Naive thymus-derived CD4-positive, alpha-beta T cell (primary cell): ENCODE results near the gene ZBTB20. TPM values are rescaled to one million over a fixed set of nuclear protein-coding genes. Genes with fewer than 3 reads are reported as not detected.

Experiments
- ATAC-seq: fragments of 150-1000 bp; cut with Tn5 transposase; 2 replicates; pipeline ENCODE4 v1.10.0; 2021; ENCODE audit warnings: mild to moderate bottlenecking, moderate library complexity
- CTCF ChIA-PET: fragments of 350-600 bp; sonication (Branson Sonifier 250); formaldehyde crosslinking; loops from one replicate; lab custom pipeline; 2021; ENCODE audit warnings: antibody characterized with exemption; lab: Charles Lee
- POLR2A ChIA-PET: fragments of 350-600 bp; sonication (Branson Sonifier 250); formaldehyde crosslinking; loops from one replicate; lab custom pipeline; 2021; ENCODE audit warnings: antibody characterized with exemption, inconsistent platforms; lab: Charles Lee
- DNase-seq, 9 donors: peaks; one replicate each; pipeline versions ENCODE4 v3.0.0 to v3.0.0-alpha.2; 2020 to 2022; ENCODE audit warnings: mixed read lengths in 1 of 9
- H3K27ac ChIP-seq: one replicate; pipeline ENCODE4 v1.7.0; 2013; ENCODE audit warnings: mild to moderate bottlenecking, low read depth, low read length, moderate library complexity
- H3K27me3 ChIP-seq, 2 donors: one replicate each; pipeline ENCODE4 v1.7.0; 2013; ENCODE audit warnings: low read length in 2 of 2, mild to moderate bottlenecking in 2 of 2, moderate library complexity in 2 of 2; ENCODE audit not compliant: control insufficient read depth in 2 of 2, insufficient read depth in 2 of 2
- H3K36me3 ChIP-seq, 3 experiments: 1 replicate in 2 of 3; 2 replicates in 1 of 3; pipeline ENCODE4 v1.7.0; 2013; ENCODE audit warnings: low read length in 3 of 3, mild to moderate bottlenecking in 3 of 3, moderate library complexity in 1 of 3; ENCODE audit not compliant: insufficient read depth in 3 of 3, control insufficient read depth in 2 of 3
- H3K4me1 ChIP-seq, 2 donors: one replicate each; pipeline ENCODE4 v1.7.0; 2013; ENCODE audit warnings: low read length in 2 of 2, mild to moderate bottlenecking in 2 of 2, moderate library complexity in 1 of 2; ENCODE audit not compliant: control insufficient read depth in 2 of 2, insufficient read depth in 2 of 2
- H3K4me3 ChIP-seq: 2 replicates; pipeline ENCODE4 v1.7.0; 2013; ENCODE audit warnings: mild to moderate bottlenecking, low read length
- H3K9me3 ChIP-seq, 3 experiments: 1 replicate in 2 of 3; 2 replicates in 1 of 3; pipeline ENCODE4 v1.7.0; 2013; ENCODE audit warnings: low read length in 3 of 3; ENCODE audit not compliant: control insufficient read depth in 2 of 3
- H3K27ac Mint-ChIP-seq, 9 donors: one replicate each; pipeline ENCODE4 v1.8.0; 2020 to 2022; ENCODE audit warnings: mixed read lengths in 9 of 9, mild to moderate bottlenecking in 8 of 9, moderate library complexity in 5 of 9, inconsistent platforms in 2 of 9
- H3K27me3 Mint-ChIP-seq, 5 donors: one replicate each; pipeline ENCODE4 v1.8.0; 2021 to 2022; ENCODE audit warnings: mixed read lengths in 5 of 5, mild to moderate bottlenecking in 1 of 5
- H3K36me3 Mint-ChIP-seq, 5 donors: one replicate each; pipeline ENCODE4 v1.8.0; 2020 to 2022; ENCODE audit warnings: mixed read lengths in 5 of 5, mild to moderate bottlenecking in 3 of 5, inconsistent platforms in 1 of 5
- H3K4me1 Mint-ChIP-seq, 7 donors: one replicate each; pipeline ENCODE4 v1.8.0; 2020 to 2022; ENCODE audit warnings: mixed read lengths in 7 of 7, mild to moderate bottlenecking in 3 of 7, inconsistent platforms in 1 of 7
- H3K4me3 Mint-ChIP-seq, 10 donors: one replicate each; pipeline ENCODE4 v1.8.0; 2020 to 2022; ENCODE audit warnings: mild to moderate bottlenecking in 10 of 10, mixed read lengths in 10 of 10, moderate library complexity in 6 of 10, inconsistent platforms in 2 of 10
- H3K9me3 Mint-ChIP-seq, 11 donors: one replicate each; pipeline ENCODE4 v1.8.0; 2020 to 2022; ENCODE audit warnings: mixed read lengths in 11 of 11, mild to moderate bottlenecking in 4 of 11, inconsistent platforms in 1 of 11, moderate library complexity in 1 of 11
- intact Hi-C, 2 donors: fragments of 100-400 bp; cut with micrococcal nuclease; formaldehyde crosslinking; loops; one replicate each; pipeline ENCODE4 v1.15.1; 2023
- polyA plus RNA-seq, 2 donors: library from polyadenylated mRNA; unstranded; fragments of 300-500 nt; fragmentation: Illumina TruSeq; gene quantifications; one replicate each; pipeline ENCODE4 v1.2.3, GENCODE V29; 2021
- total RNA-seq, 6 experiments: library from RNA in 5 of 6; stranded (reverse) in 5 of 6; gene quantifications; 1 replicate in 5 of 6; 2 replicates in 1 of 6; pipeline ENCODE4 v1.2.3 and lab custom pipeline; 2021 to 2026

The ZBTB20 gene
- total and polyA plus RNA-seq, 7 experiments from 2014 or later: 14.9 to 69.5 (median 59.2) TPM

DNA sequence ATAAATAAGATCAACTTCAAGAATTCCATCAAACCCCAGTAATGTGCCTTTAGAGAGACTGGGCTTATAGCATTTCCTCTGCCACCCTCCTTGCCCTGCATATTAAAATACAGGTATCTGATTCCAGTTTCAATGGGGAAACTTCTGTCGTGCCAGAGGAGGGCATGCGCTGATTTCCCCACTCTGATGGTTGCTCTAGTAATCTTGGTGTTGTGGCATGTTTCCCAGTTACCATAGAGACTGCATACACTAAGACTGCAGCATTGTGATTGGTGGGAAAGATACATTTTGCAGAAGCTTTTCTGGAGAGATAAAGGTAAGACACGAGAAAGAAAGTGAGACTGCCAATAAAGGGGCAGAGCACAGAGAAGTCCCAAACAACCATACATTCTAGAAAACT is 627.7 kb downstream of the ZBTB20 start:
- DNase-seq: peak in 1 of 9 donors; percentile 17
- CTCF ChIA-PET: no interaction called here
- no peak overlapping the region for H3K4me3 ChIP-seq

GRCh38 chr3:114518206-114518808 is 628.8 kb downstream of the ZBTB20 start:
- Mint-ChIP-seq H3K36me3 (peaks cover 0 to 32% (median 22%) of the 10 kb centered on the region in 5 donors), H3K9me3 (no peaks in the 10 kb centered on the region), H3K27me3 (no peaks in the 10 kb centered on the region), H3K27ac (no peak overlapping the region), H3K4me1 (peaks cover 0 to 4% (median 0%) of the 10 kb centered on the region in 7 donors), H3K4me3 (no peak overlapping the region)
- Histone ChIP-seq H3K27me3 (peaks cover 0 to 3% of the 10 kb centered on the region in 2 donors), H3K27ac (no peak overlapping the region), H3K4me1 (no peaks in the 10 kb centered on the region), H3K9me3 (no peaks in the 10 kb centered on the region), H3K36me3 (no peaks in the 10 kb centered on the region), H3K4me3 (no peak overlapping the region)
- POLR2A ChIA-PET: no interaction called here
- CTCF ChIA-PET: no interaction called here
- intact Hi-C loops: no loop called here
- ATAC-seq (no peak), DNase-seq (no peak)

More for the DNA sequence above, 627.7 kb downstream of the ZBTB20 start:
- peaks cover 0 to 4% (median 0%) of the 10 kb centered on the region in 7 donors for H3K4me1 Mint-ChIP-seq
- H3K9me3 ChIP-seq: no peaks in the 10 kb centered on the region
- peaks cover 0 to 3% of the 10 kb centered on the region in 2 donors for H3K27me3 ChIP-seq
- no peak overlapping the region for H3K27ac Mint-ChIP-seq
- POLR2A ChIA-PET: no interaction called here
- no peak overlapping the region for H3K27ac ChIP-seq
- H3K9me3 Mint-ChIP-seq: no peaks in the 10 kb centered on the region
- ATAC-seq: peak; percentile 76
- intact Hi-C loops: no loop called here
- H3K36me3 Mint-ChIP-seq: peaks cover 0 to 25% (median 15%) of the 10 kb centered on the region in 5 donors
- H3K36me3 ChIP-seq: no peaks in the 10 kb centered on the region
- H3K4me1 ChIP-seq: no peaks in the 10 kb centered on the region
- no peaks in the 10 kb centered on the region for H3K27me3 Mint-ChIP-seq
- H3K4me3 Mint-ChIP-seq: no peak overlapping the region

DNA sequence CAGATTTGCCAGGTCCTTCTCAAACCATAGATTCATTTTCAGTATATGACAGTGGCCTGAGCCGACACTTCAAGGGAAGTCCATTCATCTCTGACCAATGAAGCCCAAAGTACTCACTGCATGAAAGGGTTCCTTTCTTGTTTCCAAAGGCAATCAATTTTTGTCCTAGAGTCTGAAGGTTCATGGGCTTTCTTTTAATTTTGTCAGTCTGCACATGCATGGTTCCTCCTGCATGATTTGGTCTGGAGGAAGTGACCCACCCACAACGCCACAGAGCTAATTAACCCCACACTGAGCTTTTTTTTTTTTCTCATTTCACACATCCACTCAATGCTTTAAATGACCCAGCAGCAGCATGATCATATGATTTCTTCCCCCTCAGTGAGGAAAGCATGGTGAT is 636.9 kb downstream of the ZBTB20 start:
- Mint-ChIP-seq H3K27ac (no peak overlapping the region), H3K4me3 (no peak overlapping the region), H3K9me3 (no peaks in the 10 kb centered on the region), H3K27me3 (peaks cover 0 to 10% (median 0%) of the 10 kb centered on the region in 5 donors), H3K4me1 (peaks cover 0 to 16% (median 10%) of the 10 kb centered on the region in 7 donors), H3K36me3 (peaks cover 0 to 20% (median 10%) of the 10 kb centered on the region in 5 donors)
- Histone ChIP-seq H3K27ac (no peak overlapping the region), H3K9me3 (no peaks in the 10 kb centered on the region), H3K36me3 (no peaks in the 10 kb centered on the region), H3K4me3 (no peak overlapping the region), H3K4me1 (no peaks in the 10 kb centered on the region), H3K27me3 (no peaks in the 10 kb centered on the region)
- POLR2A ChIA-PET: no interaction called here
- ATAC-seq (no peak), DNase-seq (no peak)
- CTCF ChIA-PET: interaction anchor here (0.7 kb wide), 1 partner anchor 1533 kb away, joined by 4 read pairs; no protein-coding TSS in a partner anchor
- intact Hi-C loops: no loop called here

GRCh38 chr3:114509756-114510155 is 637.3 kb downstream of the ZBTB20 start:
- H3K27ac ChIP-seq: no peak overlapping the region
- H3K4me3 ChIP-seq: no peak overlapping the region
- no peaks in the 10 kb centered on the region for H3K4me1 ChIP-seq
- Mint-ChIP-seq H3K27ac (no peak overlapping the region), H3K4me3 (no peak overlapping the region), H3K27me3 (peaks cover 0 to 10% (median 0%) of the 10 kb centered on the region in 5 donors), H3K36me3 (peaks cover 0 to 17% (median 10%) of the 10 kb centered on the region in 5 donors), H3K4me1 (peaks cover 0 to 20% (median 14%) of the 10 kb centered on the region in 7 donors), H3K9me3 (no peaks in the 10 kb centered on the region)
- no peak for DNase-seq
- intact Hi-C loops: no loop called here
- CTCF ChIA-PET: no interaction called here
- ATAC-seq: no peak
- H3K36me3 ChIP-seq: no peaks in the 10 kb centered on the region
- POLR2A ChIA-PET: no interaction called here
- H3K9me3 ChIP-seq: no peaks in the 10 kb centered on the region
- H3K27me3 ChIP-seq: no peaks in the 10 kb centered on the region

GRCh38 chr3:114508976-114509375 is 638.1 kb downstream of the ZBTB20 start:
- H3K9me3 Mint-ChIP-seq: no peaks in the 10 kb centered on the region

DNA sequence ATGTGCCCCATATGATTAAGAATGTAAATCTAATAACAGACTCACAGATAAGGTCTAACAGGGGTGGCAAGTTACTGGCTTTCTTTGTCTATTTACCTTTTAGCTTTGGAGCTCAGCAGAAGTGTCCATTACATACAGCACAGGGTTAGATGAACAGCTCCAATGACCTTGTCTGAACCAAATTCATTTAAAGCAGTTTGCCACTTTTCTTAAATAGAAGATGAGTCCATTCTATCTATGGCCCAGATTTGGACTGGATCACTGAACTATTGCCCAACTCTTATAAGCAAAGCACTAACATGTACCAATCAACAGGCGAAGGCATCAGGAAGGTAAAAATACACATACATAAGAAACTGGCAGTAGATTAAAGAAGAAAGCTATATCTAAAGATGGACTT is 638.9 kb downstream of the ZBTB20 start:
- Mint-ChIP-seq H3K9me3 (no peaks in the 10 kb centered on the region), H3K27me3 (peaks cover 0 to 19% (median 0%) of the 10 kb centered on the region in 5 donors), H3K36me3 (peaks cover 0 to 14% (median 0%) of the 10 kb centered on the region in 5 donors), H3K27ac (no peak overlapping the region), H3K4me1 (peaks cover 0 to 36% (median 29%) of the 10 kb centered on the region in 7 donors), H3K4me3 (no peak overlapping the region)
- no peak overlapping the region for H3K27ac ChIP-seq
- no peak for DNase-seq
- H3K4me3 ChIP-seq: no peak overlapping the region
- intact Hi-C loops: no loop called here
- H3K9me3 ChIP-seq: no peaks in the 10 kb centered on the region
- peaks cover 0 to 5% of the 10 kb centered on the region in 2 donors for H3K4me1 ChIP-seq
- POLR2A ChIA-PET: no interaction called here
- H3K36me3 ChIP-seq: no peaks in the 10 kb centered on the region
- CTCF ChIA-PET: no interaction called here
- H3K27me3 ChIP-seq: no peaks in the 10 kb centered on the region
- no peak for ATAC-seq

More at GRCh38 chr3:114508976-114509375, 638.1 kb downstream of the ZBTB20 start:
- Mint-ChIP-seq H3K4me1 (peaks cover 0 to 28% (median 22%) of the 10 kb centered on the region in 7 donors), H3K36me3 (peaks cover 0 to 17% (median 3%) of the 10 kb centered on the region in 5 donors), H3K27me3 (peaks cover 0 to 14% (median 0%) of the 10 kb centered on the region in 5 donors), H3K27ac (no peak overlapping the region), H3K4me3 (no peak overlapping the region)
- H3K9me3 ChIP-seq: no peaks in the 10 kb centered on the region
- no peak overlapping the region for H3K27ac ChIP-seq
- H3K36me3 ChIP-seq: no peaks in the 10 kb centered on the region
- no peaks in the 10 kb centered on the region for H3K27me3 ChIP-seq
- no peak for DNase-seq
- intact Hi-C loops: no loop called here
- no peak overlapping the region for H3K4me3 ChIP-seq
- POLR2A ChIA-PET: no interaction called here
- CTCF ChIA-PET: no interaction called here
- H3K4me1 ChIP-seq: peaks cover 0 to 3% of the 10 kb centered on the region in 2 donors
- ATAC-seq: no peak
